ENCODE measurements around the gene CIB1. TPM values are rescaled to one million over a fixed set of nuclear protein-coding genes. Genes with fewer than 3 reads are reported as not detected.

The CIB1 gene
- total RNA-seq, 2 donors from 2014 or later = 36.6 to 59.0 TPM

- intact Hi-C loops (cut with DNase I) = no loop called here
- Histone ChIP-seq H3K36me3 (replicated peaks in 1 of 2; ENCODE audit: insufficient read depth in 1 of 2, low read depth in 2 of 2) (peaks cover 0 to 2% of the 10 kb centered on the region in 2 donors), H3K9me3 (no peaks in the 10 kb centered on the region), H3K27me3 (no peaks in the 10 kb centered on the region), H3K4me1 (peaks cover 65% of the 10 kb centered on the region), H3K4me3 (peak overlapping the region; percentile 36 to 98), H3K27ac (peak overlapping the region; percentile 93 to 98 (median 95))
- ATAC-seq (no peak), DNase-seq (no peak)
- WGBS, 2 donors = 4% methylated on average over 8 to 9 of the region's 9 CpGs
- peak in 6 of 7 experiments; percentile 44 to 81 (median 78) for TF ChIP-seq CTCF (IDR thresholded peaks at IDR 0.05)
- TF ChIP-seq POLR2A (IDR thresholded peaks at IDR 0.05) = no peak
These were observed 777 bp downstream of the CIB1 start for GRCh38 chr15:90232941-90233386.

- Histone ChIP-seq H3K27me3 (no peaks in the 10 kb centered on the region), H3K27ac (peak overlapping the region; percentile 93 to 98 (median 95)), H3K9me3 (no peaks in the 10 kb centered on the region), H3K4me1 (peaks cover 72% of the 10 kb centered on the region), H3K4me3 (no peak overlapping the region), H3K36me3 (replicated peaks in 1 of 2; ENCODE audit: insufficient read depth in 1 of 2, low read depth in 2 of 2) (peaks cover 0 to 2% of the 10 kb centered on the region in 2 donors)
- no peak for ATAC-seq
- TF ChIP-seq CTCF (IDR thresholded peaks at IDR 0.05) (no peak), POLR2A (IDR thresholded peaks at IDR 0.05) (peak in 1 of 3 donors; percentile 30)
- intact Hi-C loops (cut with DNase I) = no loop called here
- DNase-seq = peak in 3 of 4 donors; percentile 20 to 28 (median 26)
- WGBS, 2 donors = 47 to 53% methylated on average over 10 to 13 of the region's 13 CpGs
These were observed 1.5 kb downstream of the CIB1 start for GRCh38 chr15:90232196-90232595.

GRCh38 chr15:90231028-90232017 is 2.4 kb downstream of the CIB1 start:
- peak; percentile 51 to 70 (median 62) for DNase-seq

GRCh38 chr15:90230610-90231009 is 3.1 kb downstream of the CIB1 start:
- Histone ChIP-seq H3K4me1 (peaks cover 79% of the 10 kb centered on the region), H3K9me3 (no peaks in the 10 kb centered on the region), H3K4me3 (no peak overlapping the region), H3K36me3 (replicated peaks in 1 of 2; ENCODE audit: insufficient read depth in 1 of 2, low read depth in 2 of 2) (peaks cover 0 to 12% of the 10 kb centered on the region in 2 donors), H3K27me3 (no peaks in the 10 kb centered on the region), H3K27ac (peak overlapping the region; percentile 93 to 98 (median 95))
- 44% methylated on average over 7 to 8 of the region's 8 CpGs for WGBS, 2 donors
- TF ChIP-seq CTCF (IDR thresholded peaks at IDR 0.05) (no peak), POLR2A (IDR thresholded peaks at IDR 0.05) (no peak)
- intact Hi-C loops (cut with DNase I) = no loop called here
- no peak for DNase-seq
- ATAC-seq = no peak

More at GRCh38 chr15:90231028-90232017, 2.4 kb downstream of the CIB1 start:
- H3K4me1 ChIP-seq = peaks cover 78% of the 10 kb centered on the region
- no peaks in the 10 kb centered on the region for H3K27me3 ChIP-seq
- no peaks in the 10 kb centered on the region for H3K9me3 ChIP-seq
- intact Hi-C loops (cut with DNase I) = no loop called here
- ATAC-seq = no peak
- no peak overlapping the region for H3K4me3 ChIP-seq
- TF ChIP-seq POLR2A (IDR thresholded peaks at IDR 0.05) = peak in 2 of 3 donors; percentile 13 to 41
- TF ChIP-seq CTCF (IDR thresholded peaks at IDR 0.05) = no peak
- peak overlapping the region; percentile 93 to 98 (median 95) for H3K27ac ChIP-seq
- peaks cover 0 to 5% of the 10 kb centered on the region in 2 donors for H3K36me3 ChIP-seq (replicated peaks in 1 of 2; ENCODE audit: insufficient read depth in 1 of 2, low read depth in 2 of 2)
- 32 to 39% methylated on average over 21 to 27 of the region's 27 CpGs for WGBS, 2 donors
